Sigmoid colon (tissue), 4 donors: ENCODE results near the gene SDF2.

ENCODE experiments used
- POLR2A ChIP-seq, 2 donors: fragments of 450-650 bp; IDR thresholded peaks; one replicate each; pipeline ENCODE4 v1.6.1; 2016; ENCODE audit warnings: antibody characterized with exemption in 2 of 2, mild to moderate bottlenecking in 2 of 2, moderate library complexity in 2 of 2
- POLR2AphosphoS5 ChIP-seq, 4 donors: sonication (generic); formaldehyde crosslinking; IDR thresholded peaks; one replicate each; pipeline ENCODE4 v1.6.1; 2017; ENCODE audit warnings: antibody characterized with exemption in 4 of 4
- TF ChIP-seq, protein P1 (sequence below), 4 experiments: fragments of 450-650 bp in 3 of 4; fragments of 200-600 bp in 1 of 4; IDR thresholded peaks; one replicate each; pipeline ENCODE4 v1.5.1; 2016 to 2019; ENCODE audit warnings: antibody characterized with exemption in 4 of 4, mild to moderate bottlenecking in 3 of 4, moderate library complexity in 2 of 4

DNA sequence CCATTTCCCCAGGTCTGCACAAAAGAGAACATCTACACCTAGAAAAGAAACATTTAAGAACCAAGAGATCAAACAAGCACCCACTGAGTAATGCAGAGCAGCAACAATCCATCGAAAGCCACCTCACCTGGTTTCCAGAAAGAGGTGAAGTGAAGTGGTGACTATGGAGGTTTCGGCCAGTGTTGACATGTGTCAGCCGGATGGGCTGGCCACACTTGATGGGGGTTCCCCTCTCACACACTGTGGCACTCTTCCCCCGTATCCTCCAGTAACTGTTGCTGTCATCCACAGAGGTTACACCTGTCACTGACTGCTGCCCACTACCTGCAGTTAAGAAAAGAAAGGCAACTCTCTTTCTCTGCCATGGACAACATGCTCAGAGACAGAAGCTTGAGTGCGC is 6.5 kb downstream of the SDF2 start:
- TF ChIP-seq, protein P1, sequence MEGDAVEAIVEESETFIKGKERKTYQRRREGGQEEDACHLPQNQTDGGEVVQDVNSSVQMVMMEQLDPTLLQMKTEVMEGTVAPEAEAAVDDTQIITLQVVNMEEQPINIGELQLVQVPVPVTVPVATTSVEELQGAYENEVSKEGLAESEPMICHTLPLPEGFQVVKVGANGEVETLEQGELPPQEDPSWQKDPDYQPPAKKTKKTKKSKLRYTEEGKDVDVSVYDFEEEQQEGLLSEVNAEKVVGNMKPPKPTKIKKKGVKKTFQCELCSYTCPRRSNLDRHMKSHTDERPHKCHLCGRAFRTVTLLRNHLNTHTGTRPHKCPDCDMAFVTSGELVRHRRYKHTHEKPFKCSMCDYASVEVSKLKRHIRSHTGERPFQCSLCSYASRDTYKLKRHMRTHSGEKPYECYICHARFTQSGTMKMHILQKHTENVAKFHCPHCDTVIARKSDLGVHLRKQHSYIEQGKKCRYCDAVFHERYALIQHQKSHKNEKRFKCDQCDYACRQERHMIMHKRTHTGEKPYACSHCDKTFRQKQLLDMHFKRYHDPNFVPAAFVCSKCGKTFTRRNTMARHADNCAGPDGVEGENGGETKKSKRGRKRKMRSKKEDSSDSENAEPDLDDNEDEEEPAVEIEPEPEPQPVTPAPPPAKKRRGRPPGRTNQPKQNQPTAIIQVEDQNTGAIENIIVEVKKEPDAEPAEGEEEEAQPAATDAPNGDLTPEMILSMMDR (IDR thresholded peaks at IDR 0.05): no peak
- no peak for TF ChIP-seq POLR2A (IDR thresholded peaks at IDR 0.05)
- TF ChIP-seq POLR2AphosphoS5 (IDR thresholded peaks at IDR 0.05): no peak
